WTC11 (cell line): ENCODE data around the gene EMSY.

Experiments used
- MXD4 ChIP-seq: fragments of 250-450 bp; sonication (Bioruptor Pico); IDR thresholded peaks from 2 replicates; pipeline ENCODE4 v1.8.0; 2021; ENCODE audit warnings: mild to moderate bottlenecking, moderate library complexity, borderline replicate concordance
- ZNF317 ChIP-seq: sonication (generic); formaldehyde crosslinking; IDR thresholded peaks from 2 replicates; pipeline ENCODE4 v1.8.1; 2023; ENCODE audit warnings: low read depth, mild to moderate bottlenecking, moderate library complexity, missing genetic modification reagents, borderline replicate concordance
- TF ChIP-seq, protein P1 (sequence below): fragments of 200-600 bp; IDR thresholded peaks from 2 replicates; pipeline ENCODE4 v1.8.0; 2022; ENCODE audit warnings: antibody characterized with exemption

DNA sequence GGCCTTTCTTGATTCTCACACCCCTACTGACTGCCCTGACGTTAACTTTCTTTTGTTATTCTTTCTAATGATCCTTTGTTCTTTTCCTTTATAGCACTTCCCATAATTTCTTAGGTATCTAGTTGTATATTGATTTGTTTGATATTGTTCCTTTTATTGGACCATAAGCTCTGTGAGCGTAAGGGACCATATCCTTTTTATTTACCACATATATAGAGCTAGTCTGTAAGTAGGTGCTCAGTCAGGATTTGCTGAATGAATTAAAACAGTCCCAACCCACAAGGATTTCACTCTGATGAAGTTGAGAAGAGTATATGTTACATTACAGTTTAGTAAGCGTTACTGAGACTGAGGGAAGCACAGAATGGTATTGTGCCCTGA, 68.8 kb downstream of the EMSY start:
- TF ChIP-seq, protein P1, sequence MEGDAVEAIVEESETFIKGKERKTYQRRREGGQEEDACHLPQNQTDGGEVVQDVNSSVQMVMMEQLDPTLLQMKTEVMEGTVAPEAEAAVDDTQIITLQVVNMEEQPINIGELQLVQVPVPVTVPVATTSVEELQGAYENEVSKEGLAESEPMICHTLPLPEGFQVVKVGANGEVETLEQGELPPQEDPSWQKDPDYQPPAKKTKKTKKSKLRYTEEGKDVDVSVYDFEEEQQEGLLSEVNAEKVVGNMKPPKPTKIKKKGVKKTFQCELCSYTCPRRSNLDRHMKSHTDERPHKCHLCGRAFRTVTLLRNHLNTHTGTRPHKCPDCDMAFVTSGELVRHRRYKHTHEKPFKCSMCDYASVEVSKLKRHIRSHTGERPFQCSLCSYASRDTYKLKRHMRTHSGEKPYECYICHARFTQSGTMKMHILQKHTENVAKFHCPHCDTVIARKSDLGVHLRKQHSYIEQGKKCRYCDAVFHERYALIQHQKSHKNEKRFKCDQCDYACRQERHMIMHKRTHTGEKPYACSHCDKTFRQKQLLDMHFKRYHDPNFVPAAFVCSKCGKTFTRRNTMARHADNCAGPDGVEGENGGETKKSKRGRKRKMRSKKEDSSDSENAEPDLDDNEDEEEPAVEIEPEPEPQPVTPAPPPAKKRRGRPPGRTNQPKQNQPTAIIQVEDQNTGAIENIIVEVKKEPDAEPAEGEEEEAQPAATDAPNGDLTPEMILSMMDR, result no peak
- TF ChIP-seq MXD4 (no peak), ZNF317 (CRISPR knock-in tag) (no peak)
